Measurements from ENCODE around the gene GREM2. TPM values are rescaled to one million over a fixed set of nuclear protein-coding genes. Genes with fewer than 3 reads are reported as not detected.

Gene GREM2
- total RNA-seq, 6 experiments from 2014 or later, result 4.9 to 15.3 (median 14.3) TPM

DNA sequence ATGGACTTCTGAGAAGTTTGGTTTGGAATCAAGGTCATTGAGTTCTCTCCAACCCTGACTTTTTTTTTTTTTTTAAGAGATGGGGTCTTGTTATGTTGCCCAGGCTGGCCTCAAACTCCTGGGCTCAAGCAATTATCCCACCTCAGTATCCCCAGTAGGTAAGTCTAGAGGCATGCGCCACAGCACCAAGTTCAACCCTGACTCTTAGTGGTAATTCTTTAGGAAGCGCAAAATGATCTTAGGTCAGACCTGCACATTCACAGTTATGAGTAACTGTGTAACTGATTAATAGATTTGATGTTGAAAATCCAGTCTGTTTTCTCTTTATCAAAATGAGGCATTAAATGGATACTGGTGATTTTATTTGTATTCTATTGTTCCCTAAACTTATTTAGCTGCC lies 95.9 kb downstream of the GREM2 start:
- H3K27ac Mint-ChIP-seq, result peak overlapping the region; percentile 39; the same call in 1 of the 2 replicates
- no peak for DNase-seq
- H3K4me1 Mint-ChIP-seq (ENCODE audit: low read depth), result peaks cover 26% of the 10 kb centered on the region
- H3K9me3 Mint-ChIP-seq, result no peaks in the 10 kb centered on the region
- no peaks in the 10 kb centered on the region for H3K27me3 Mint-ChIP-seq (ENCODE audit: insufficient read depth)
- TF ChIP-seq, protein P1, sequence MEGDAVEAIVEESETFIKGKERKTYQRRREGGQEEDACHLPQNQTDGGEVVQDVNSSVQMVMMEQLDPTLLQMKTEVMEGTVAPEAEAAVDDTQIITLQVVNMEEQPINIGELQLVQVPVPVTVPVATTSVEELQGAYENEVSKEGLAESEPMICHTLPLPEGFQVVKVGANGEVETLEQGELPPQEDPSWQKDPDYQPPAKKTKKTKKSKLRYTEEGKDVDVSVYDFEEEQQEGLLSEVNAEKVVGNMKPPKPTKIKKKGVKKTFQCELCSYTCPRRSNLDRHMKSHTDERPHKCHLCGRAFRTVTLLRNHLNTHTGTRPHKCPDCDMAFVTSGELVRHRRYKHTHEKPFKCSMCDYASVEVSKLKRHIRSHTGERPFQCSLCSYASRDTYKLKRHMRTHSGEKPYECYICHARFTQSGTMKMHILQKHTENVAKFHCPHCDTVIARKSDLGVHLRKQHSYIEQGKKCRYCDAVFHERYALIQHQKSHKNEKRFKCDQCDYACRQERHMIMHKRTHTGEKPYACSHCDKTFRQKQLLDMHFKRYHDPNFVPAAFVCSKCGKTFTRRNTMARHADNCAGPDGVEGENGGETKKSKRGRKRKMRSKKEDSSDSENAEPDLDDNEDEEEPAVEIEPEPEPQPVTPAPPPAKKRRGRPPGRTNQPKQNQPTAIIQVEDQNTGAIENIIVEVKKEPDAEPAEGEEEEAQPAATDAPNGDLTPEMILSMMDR (IDR thresholded peaks at IDR 0.05), result no peak
- H3K4me3 Mint-ChIP-seq, result peak overlapping the region; percentile 10; the same call in 1 of the 2 replicates
- H3K36me3 Mint-ChIP-seq (ENCODE audit: low read depth), result no peaks in the 10 kb centered on the region; the same call in 1 of the 2 replicates

DNA sequence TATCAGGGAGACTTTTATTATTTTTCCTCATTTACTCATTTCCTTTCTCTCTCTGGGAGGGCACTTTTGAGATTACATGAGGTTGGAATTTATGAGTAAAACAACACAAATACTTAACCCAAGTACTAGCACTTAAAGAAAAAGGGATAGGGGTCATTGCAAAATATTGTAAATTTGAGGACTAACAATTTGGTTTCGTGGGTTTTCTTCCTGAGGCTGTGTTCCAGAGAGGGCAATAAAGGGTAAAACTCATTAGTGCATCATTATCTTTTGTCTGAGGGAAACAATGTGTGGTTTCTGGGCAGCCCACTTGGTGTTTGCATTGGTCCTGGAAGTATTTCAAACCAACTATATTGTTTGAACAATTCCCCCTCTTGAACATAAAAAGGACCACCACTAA lies 96.5 kb downstream of the GREM2 start:
- H3K36me3 Mint-ChIP-seq (ENCODE audit: low read depth), result no peaks in the 10 kb centered on the region; the same call in 1 of the 2 replicates

DNA sequence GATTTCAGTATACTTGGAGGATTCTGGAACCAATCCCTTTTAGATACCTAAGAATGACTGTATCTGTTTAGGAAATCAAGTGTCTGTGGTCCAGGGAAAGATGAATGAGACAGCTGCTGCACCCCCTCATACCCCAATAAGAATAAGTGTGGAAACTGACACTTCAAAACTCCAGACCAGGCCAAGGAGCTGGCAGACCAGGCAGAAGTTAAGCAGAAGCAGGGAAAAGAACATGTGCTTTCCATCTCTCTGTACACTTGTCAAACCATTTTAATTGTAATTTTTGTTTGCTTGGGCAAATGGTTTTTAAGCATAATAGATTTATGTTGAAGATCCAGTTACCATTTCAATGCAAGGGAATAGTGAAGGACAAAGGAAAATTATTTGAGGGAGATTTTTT lies 100.2 kb downstream of the GREM2 start:
- TF ChIP-seq, protein P1 (IDR thresholded peaks at IDR 0.05), result no peak
- H3K4me3 Mint-ChIP-seq, result no peak overlapping the region
- H3K4me1 Mint-ChIP-seq (ENCODE audit: low read depth), result peaks cover 48% of the 10 kb centered on the region
- H3K27me3 Mint-ChIP-seq (ENCODE audit: insufficient read depth), result no peaks in the 10 kb centered on the region; the same call in 1 of the 2 replicates
- H3K27ac Mint-ChIP-seq, result no peak overlapping the region
- DNase-seq, result no peak
- H3K36me3 Mint-ChIP-seq (ENCODE audit: low read depth), result peaks cover 4% of the 10 kb centered on the region; the same call in 1 of the 2 replicates
- H3K9me3 Mint-ChIP-seq, result no peaks in the 10 kb centered on the region; the same call in 1 of the 2 replicates

More for the DNA sequence above, 96.5 kb downstream of the GREM2 start:
- Mint-ChIP-seq H3K4me1 (ENCODE audit: low read depth) (peaks cover 26% of the 10 kb centered on the region), H3K27me3 (ENCODE audit: insufficient read depth) (no peaks in the 10 kb centered on the region), H3K9me3 (no peaks in the 10 kb centered on the region), H3K27ac (peak overlapping the region; percentile 39; the same call in 1 of the 2 replicates), H3K4me3 (peak overlapping the region; percentile 60)
- TF ChIP-seq, protein P1 (IDR thresholded peaks at IDR 0.05), result no peak
- DNase-seq, result peak; percentile 18

DNA sequence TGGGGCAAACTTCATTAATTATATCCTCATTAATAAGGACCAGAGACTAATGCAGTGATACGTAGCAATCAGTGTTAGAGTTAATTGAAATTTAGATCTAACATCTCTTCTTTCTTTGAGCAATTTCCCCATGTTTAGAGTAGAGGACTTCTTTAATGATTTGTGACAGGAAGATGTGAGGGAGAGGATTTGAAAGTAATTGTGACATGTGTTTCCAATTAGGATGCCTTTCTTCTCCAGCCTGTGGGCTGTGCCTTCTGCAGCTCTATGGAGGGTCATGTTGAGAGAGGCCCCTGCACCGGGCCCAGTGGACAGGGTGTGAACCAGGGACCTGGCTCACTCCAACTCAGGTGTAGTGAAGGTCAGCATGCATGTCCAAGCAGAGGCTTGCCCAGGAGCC lies 103.0 kb downstream of the GREM2 start:
- Mint-ChIP-seq H3K27me3 (ENCODE audit: insufficient read depth) (no peaks in the 10 kb centered on the region; the same call in 1 of the 2 replicates), H3K9me3 (no peaks in the 10 kb centered on the region; the same call in 1 of the 2 replicates), H3K27ac (no peak overlapping the region), H3K36me3 (ENCODE audit: low read depth) (peaks cover 4% of the 10 kb centered on the region; the same call in 1 of the 2 replicates), H3K4me1 (ENCODE audit: low read depth) (peaks cover 21% of the 10 kb centered on the region), H3K4me3 (no peak overlapping the region)
- peak; percentile 39 for DNase-seq
- TF ChIP-seq, protein P1 (IDR thresholded peaks at IDR 0.05), result no peak

DNA sequence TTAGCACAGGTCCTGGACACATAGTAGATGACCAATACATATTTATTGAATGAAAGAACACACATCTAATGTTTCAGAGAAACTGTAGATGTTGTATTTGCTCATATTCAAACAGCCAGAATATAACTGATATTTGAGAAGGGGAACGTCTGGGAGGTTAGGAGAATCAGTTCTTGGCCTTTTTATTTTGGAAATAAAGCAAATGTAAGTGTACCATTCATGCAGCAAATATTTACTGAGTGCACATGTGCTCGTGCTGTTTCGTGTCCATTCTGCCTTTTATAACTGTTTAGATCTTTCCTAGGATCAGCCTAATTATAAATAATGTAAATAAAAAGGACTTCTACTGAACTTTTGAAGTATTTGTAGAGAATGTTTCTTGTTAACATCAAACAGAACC lies 103.8 kb downstream of the GREM2 start:
- H3K36me3 Mint-ChIP-seq (ENCODE audit: low read depth), result peaks cover 4% of the 10 kb centered on the region; the same call in 1 of the 2 replicates
- no peak for DNase-seq
- no peaks in the 10 kb centered on the region; the same call in 1 of the 2 replicates for H3K27me3 Mint-ChIP-seq (ENCODE audit: insufficient read depth)
- H3K27ac Mint-ChIP-seq, result no peak overlapping the region
- H3K4me3 Mint-ChIP-seq, result no peak overlapping the region
- TF ChIP-seq, protein P1 (IDR thresholded peaks at IDR 0.05), result no peak
- no peaks in the 10 kb centered on the region; the same call in 1 of the 2 replicates for H3K9me3 Mint-ChIP-seq
- H3K4me1 Mint-ChIP-seq (ENCODE audit: low read depth), result peaks cover 21% of the 10 kb centered on the region
